H1 (cell line): Measurements from ENCODE around the gene PPP2R3A. TPM values are rescaled to one million over a fixed set of nuclear protein-coding genes. Genes with fewer than 3 reads are reported as not detected.

Experiments used
- CTCF ChIA-PET: fragments of 300-600 bp; sonication (Branson Sonifier 250); formaldehyde crosslinking; loops from one replicate; lab custom pipeline; 2021; ENCODE audit not compliant: partially characterized antibody; lab: Charles Lee
- POLR2A ChIA-PET: fragments of 300-600 bp; sonication (Branson Sonifier 250); formaldehyde crosslinking; loops from one replicate; lab custom pipeline; 2021; ENCODE audit warnings: inconsistent platforms; ENCODE audit not compliant: partially characterized antibody; lab: Charles Lee
- DNase-seq, 2 experiments: peaks; one replicate each; pipeline versions ENCODE4 v3.0.0 to v3.0.0-alpha.2; 2010 to 2022; ENCODE audit warnings: low spot score in 2 of 2, low read depth in 1 of 2, mixed read lengths in 1 of 2
- FAIRE-seq: peaks from 2 replicates; lab custom pipeline; 2011; peaks lifted over from hg19 to GRCh38; lab: Jason Lieb, UNC
- H2AFZ ChIP-seq: 2 replicates; pipeline ENCODE4 v1.8.1; 2012; ENCODE audit warnings: low read length, inconsistent platforms
- H2AK5ac ChIP-seq: 2 replicates; pipeline ENCODE4 v1.6.1; 2013; ENCODE audit warnings: low read depth, low read length
- H2BK120ac ChIP-seq: replicated peaks from 2 replicates; pipeline ENCODE3; 2013; ENCODE audit warnings: low read depth, low read length, inconsistent platforms
- H2BK12ac ChIP-seq: 2 replicates; pipeline ENCODE4 v1.6.1; 2013; ENCODE audit warnings: low read depth, low read length
- H2BK15ac ChIP-seq: 2 replicates; pipeline ENCODE4 v1.6.1; 2013; ENCODE audit warnings: low read length
- H2BK20ac ChIP-seq: 2 replicates; pipeline ENCODE4 v1.6.1; 2013; ENCODE audit warnings: low read length
- H2BK5ac ChIP-seq: 2 replicates; pipeline ENCODE4 v1.6.1; 2013; ENCODE audit warnings: low read depth, low read length
- H3K14ac ChIP-seq: 2 replicates; pipeline ENCODE4 v1.6.1; 2013; ENCODE audit warnings: inconsistent platforms; ENCODE audit not compliant: insufficient read length
- H3K18ac ChIP-seq: 2 replicates; pipeline ENCODE4 v1.6.1; 2013; ENCODE audit warnings: low read length; ENCODE audit errors: extremely low read depth
- H3K23ac ChIP-seq: 2 replicates; pipeline ENCODE4 v1.6.1; 2013; ENCODE audit warnings: inconsistent platforms; ENCODE audit not compliant: insufficient read length
- H3K23me2 ChIP-seq: 2 replicates; pipeline ENCODE4 v1.6.1; 2013; ENCODE audit warnings: low read depth, low read length
- H3K27ac ChIP-seq: 2 replicates; pipeline ENCODE4 v1.6.1; 2011; ENCODE audit warnings: low read depth, low read length, inconsistent platforms
- H3K27me3 ChIP-seq, 4 experiments: replicated peaks in 1 of 4; 1 replicate in 1 of 4; 2 replicates in 3 of 4; pipeline versions ENCODE4 v1.6.1 to v1.8.1; 2011 to 2013; ENCODE audit warnings: low read length in 3 of 4, mild to moderate bottlenecking in 3 of 4, inconsistent platforms in 2 of 4, mixed read lengths in 2 of 4, moderate library complexity in 1 of 4; ENCODE audit not compliant: control insufficient read depth in 3 of 4, insufficient read depth in 3 of 4; ENCODE audit errors: extremely low read depth in 1 of 4
- H3K36me3 ChIP-seq, 4 experiments: 2 replicates each; pipeline versions ENCODE4 v1.6.1 to v1.8.1; 2011 to 2013; ENCODE audit warnings: mild to moderate bottlenecking in 4 of 4, low read length in 3 of 4, moderate library complexity in 2 of 4, control low read depth in 1 of 4, inconsistent platforms in 1 of 4; ENCODE audit not compliant: insufficient read depth in 4 of 4, control insufficient read depth in 2 of 4
- H3K4ac ChIP-seq: replicated peaks from 2 replicates; pipeline ENCODE3; 2013; ENCODE audit warnings: low read length, low read depth, mixed read lengths, inconsistent platforms; ENCODE audit not compliant: insufficient read length
- H3K4me1 ChIP-seq, 4 experiments: replicated peaks in 1 of 4; 1 replicate in 1 of 4; 2 replicates in 3 of 4; pipeline versions ENCODE4 v1.6.1 to v1.8.1; 2011 to 2013; ENCODE audit warnings: low read length in 3 of 4, inconsistent platforms in 2 of 4, mixed read lengths in 1 of 4; ENCODE audit not compliant: insufficient read depth in 4 of 4, control insufficient read depth in 3 of 4
- H3K4me2 ChIP-seq, 2 experiments: 2 replicates each; pipeline versions ENCODE4 v1.6.1 to v1.8.1; 2011 to 2013; ENCODE audit warnings: low read depth in 2 of 2, low read length in 2 of 2, control low read depth in 1 of 2, inconsistent platforms in 1 of 2, mild to moderate bottlenecking in 1 of 2; ENCODE audit not compliant: insufficient read depth in 1 of 2
- H3K4me3 ChIP-seq, 4 experiments: fragments of 200-600, 300-600 bp in 1 of 4; sonication (generic), shearing (Covaris generic), sonication (Bioruptor Twin) in 1 of 4; 2 replicates each; pipeline versions ENCODE4 v1.5.1 to v1.8.1; 2011 to 2016; ENCODE audit warnings: low read length in 4 of 4, low read depth in 3 of 4, control low read depth in 2 of 4, inconsistent platforms in 2 of 4, mild to moderate bottlenecking in 2 of 4, mixed read lengths in 1 of 4, moderate library complexity in 1 of 4; ENCODE audit not compliant: insufficient read depth in 2 of 4; ENCODE audit errors: extremely low read depth in 1 of 4
- H3K56ac ChIP-seq: replicated peaks from 2 replicates; pipeline ENCODE3; 2013; ENCODE audit warnings: low read depth, mild to moderate bottlenecking, mixed read lengths, low read length, inconsistent platforms; ENCODE audit not compliant: insufficient read length
- H3K79me1 ChIP-seq: 2 replicates; pipeline ENCODE4 v1.6.1; 2013; ENCODE audit warnings: low read depth, low read length, control low read depth
- H3K79me2 ChIP-seq, 2 experiments: 2 replicates each; pipeline versions ENCODE4 v1.6.1 to v1.8.1; 2012 to 2013; ENCODE audit warnings: low read length in 2 of 2, mild to moderate bottlenecking in 2 of 2, inconsistent platforms in 1 of 2; ENCODE audit not compliant: insufficient read depth in 2 of 2, control insufficient read depth in 1 of 2
- H3K9ac ChIP-seq, 4 experiments: replicated peaks in 1 of 4; 1 replicate in 1 of 4; 2 replicates in 3 of 4; pipeline versions ENCODE4 v1.6.1 to v1.8.1; 2011 to 2013; ENCODE audit warnings: low read depth in 3 of 4, low read length in 3 of 4, control low read depth in 2 of 4, mild to moderate bottlenecking in 2 of 4, moderate library complexity in 2 of 4, inconsistent platforms in 1 of 4; ENCODE audit errors: extremely low read depth in 1 of 4
- H3K9me3 ChIP-seq, 2 experiments: 2 replicates each; pipeline versions ENCODE4 v1.6.1 to v1.8.1; 2012 to 2013; ENCODE audit warnings: mild to moderate bottlenecking in 2 of 2, moderate library complexity in 2 of 2, control low read depth in 1 of 2, inconsistent platforms in 1 of 2, low read depth in 1 of 2, low read length in 1 of 2, mixed read lengths in 1 of 2; ENCODE audit not compliant: insufficient read depth in 2 of 2
- H4K20me1 ChIP-seq, 2 experiments: replicated peaks in 1 of 2; 2 replicates each; pipeline versions ENCODE3 to v1.8.1; 2011 to 2013; ENCODE audit warnings: inconsistent platforms in 2 of 2, low read length in 2 of 2, mild to moderate bottlenecking in 1 of 2; ENCODE audit not compliant: insufficient read depth in 2 of 2, control insufficient read depth in 1 of 2
- H4K5ac ChIP-seq: 2 replicates; pipeline ENCODE4 v1.6.1; 2013; ENCODE audit warnings: low read length, low read depth, mixed read lengths, inconsistent platforms; ENCODE audit not compliant: insufficient read length
- H4K8ac ChIP-seq: 2 replicates; pipeline ENCODE4 v1.8.0; 2013; ENCODE audit warnings: mild to moderate bottlenecking, moderate library complexity, low read length, inconsistent platforms; ENCODE audit not compliant: insufficient read depth; ENCODE audit errors: extremely low read depth
- H4K91ac ChIP-seq: replicated peaks from 2 replicates; pipeline ENCODE3; 2013; ENCODE audit warnings: low read length, mixed read lengths, inconsistent platforms; ENCODE audit not compliant: insufficient read length
- FOSL1 ChIP-seq: IDR thresholded peaks from 2 replicates; pipeline ENCODE4 v1.6.1; 2011; ENCODE audit warnings: mild to moderate bottlenecking, low read depth, low read length, moderate library complexity; ENCODE audit not compliant: insufficient read depth
- JUN ChIP-seq: IDR thresholded peaks from 2 replicates; pipeline ENCODE4 v1.6.1; 2011; ENCODE audit warnings: low read depth, mild to moderate bottlenecking, improper control_type of control experiment, low read length
- SIRT6 ChIP-seq: IDR thresholded peaks from one replicate; pipeline ENCODE4 v1.7.1; 2012; ENCODE audit warnings: low read length, inconsistent platforms
- SP2 ChIP-seq: IDR thresholded peaks from 2 replicates; pipeline ENCODE4 v1.6.1; 2012; ENCODE audit warnings: mild to moderate bottlenecking, low read length, inconsistent platforms
- TAF1 ChIP-seq: IDR thresholded peaks from 2 replicates; pipeline ENCODE4 v1.6.1; 2011; ENCODE audit warnings: mild to moderate bottlenecking, low read depth, low read length
- ZNF274 ChIP-seq: IDR thresholded peaks from 2 replicates; pipeline ENCODE4 v1.7.0; 2012; ENCODE audit warnings: low read length, borderline replicate concordance; ENCODE audit errors: extremely low read depth
- WGBS, 2 experiments: shearing (Covaris generic) in 1 of 2; methylation state at CpG; one replicate each; pipeline versions ENCODE4 v1.1.6 to v1.1.7; 2013 to 2015; ENCODE audit warnings: low lambda C conversion rate in 2 of 2, mixed read lengths in 2 of 2, inconsistent platforms in 1 of 2, low coverage in 1 of 2, missing lambda C conversion rate in 1 of 2; ENCODE audit not compliant: insufficient replicate concordance in 2 of 2, insufficient coverage in 1 of 2, insufficient read length in 1 of 2; ENCODE audit errors: extremely low coverage in 1 of 2, missing lambda C conversion rate in 1 of 2; 5-methylcytosine and 5-hydroxymethylcytosine counted together
- polyA plus RNA-seq, 7 experiments: library from polyadenylated mRNA; depleted of rRNA in 3 of 7; stranded (reverse) in 5 of 7; unstranded in 2 of 7; fragments of >200 nt in 5 of 7; fragments of 200-250 nt in 2 of 7; gene quantifications; 1 replicate in 5 of 7; 2 replicates in 1 of 7; 4 replicates in 1 of 7; pipeline versions ENCODE4 v1.2.1 to v1.2.3, GENCODE V29; 2011 to 2013; ENCODE audit warnings: missing spikeins in 2 of 7, mixed read lengths in 2 of 7
- total RNA-seq: library from RNA; stranded (reverse); fragmentation: NEBNext Ultra II Directional; extraction: Animal tissue kit (Norgen Biotek cat#: 25700); gene quantifications from 2 replicates; pipeline ENCODE4 v1.2.1, GENCODE V29; 2021

The PPP2R3A gene
- total and polyA plus RNA-seq, 2 of the 8 experiments (the other 6 are each of a cell fraction or from before 2014, with no cell fraction given) = 4.1 to 15.2 TPM

- no peak for DNase-seq
- Histone ChIP-seq H2BK5ac (no peak overlapping the region), H4K8ac (no peak overlapping the region), H3K36me3 (no peaks in the 10 kb centered on the region), H2AK5ac (no peak overlapping the region), H3K4me1 (no peaks in the 10 kb centered on the region), H3K9ac (no peak overlapping the region), H3K79me1 (peaks cover 6% of the 10 kb centered on the region; the same call in 1 of the 2 replicates), H2BK120ac (no peak overlapping the region), H3K4ac (no peak overlapping the region), H2AFZ (no peak overlapping the region), H3K4me2 (no peak overlapping the region), H3K56ac (no peak overlapping the region), H4K91ac (no peak overlapping the region), H3K23ac (no peak overlapping the region), H2BK15ac (no peak overlapping the region), H3K9me3 (no peaks in the 10 kb centered on the region), H4K5ac (no peak overlapping the region), H4K20me1 (peaks cover 0 to 3% of the 10 kb centered on the region in 2 experiments), H3K14ac (no peak overlapping the region), H3K23me2 (peaks cover 2% of the 10 kb centered on the region; the same call in 1 of the 2 replicates), H2BK12ac (no peak overlapping the region), H3K79me2 (peaks cover 0 to 7% of the 10 kb centered on the region in 2 experiments; a peak in 2 of 4 replicates), H3K4me3 (no peak overlapping the region), H2BK20ac (no peak overlapping the region), H3K27ac (no peak overlapping the region), H3K18ac (no peak overlapping the region), H3K27me3 (no peaks in the 10 kb centered on the region)
- ChIA-PET CTCF (interaction anchor here (0.5 to 1.4 kb wide), 2 partner anchors 30 to 60 kb away, joined by 4 read pairs; no protein-coding TSS in a partner anchor), POLR2A (no interaction called here)
- FAIRE-seq = no peak
- WGBS, 2 experiments = 92% methylated on average over 1 of the region's 1 CpG; no CpG with 5 or more reads in 1 of the 2 experiments
- TF ChIP-seq SP2 = no peak
- no peak for TF ChIP-seq SIRT6
- no peak for TF ChIP-seq FOSL1
- no peak for TF ChIP-seq ZNF274
- no peak for TF ChIP-seq TAF1
- TF ChIP-seq JUN = no peak
Measured at GRCh38 chr3:135982404-135982761, 16.9 kb downstream of the PPP2R3A start.
